Skeletal muscle satellite cell (primary cell): ENCODE results near the gene BEGAIN.
"Not testable (repeated sequence)": the region's sequence is repeated elsewhere in the genome, so short reads cannot be mapped to it uniquely, and the experiment has no call there.

Source experiments
- H3K27me3 ChIP-seq: 2 replicates; pipeline ENCODE4 v1.7.0; 2013; ENCODE audit warnings: low read length; ENCODE audit not compliant: control insufficient read depth, insufficient read depth
- H3K36me3 ChIP-seq: 2 replicates; pipeline ENCODE4 v1.7.0; 2013; ENCODE audit warnings: mild to moderate bottlenecking, control low read depth, low read length; ENCODE audit not compliant: insufficient read depth
- H3K4me1 ChIP-seq: 2 replicates; pipeline ENCODE4 v1.7.0; 2013; ENCODE audit warnings: low read length; ENCODE audit not compliant: control insufficient read depth, insufficient read depth
- H3K4me2 ChIP-seq: 2 replicates; pipeline ENCODE4 v1.7.0; 2013; ENCODE audit warnings: mild to moderate bottlenecking, low read length
- H3K4me3 ChIP-seq: 2 replicates; pipeline ENCODE4 v1.7.0; 2013; ENCODE audit warnings: low read length
- H3K9ac ChIP-seq: 2 replicates; pipeline ENCODE4 v1.7.0; 2013; ENCODE audit warnings: mild to moderate bottlenecking, low read depth, low read length, moderate library complexity
- H3K9me3 ChIP-seq: replicated peaks from 2 replicates; pipeline ENCODE4 v1.7.0; 2013; ENCODE audit warnings: mild to moderate bottlenecking, control low read depth, low read length

Gene BEGAIN

GRCh38 chr14:100524233-100524932, 62.8 kb downstream of the BEGAIN start:
- peaks cover 16% of the 10 kb centered on the region for H3K36me3 ChIP-seq
- H3K4me1 ChIP-seq: no peaks in the 10 kb centered on the region
- no peak overlapping the region for H3K4me2 ChIP-seq
- H3K27me3 ChIP-seq: no peaks in the 10 kb centered on the region
- H3K9me3 ChIP-seq: no peaks in the 10 kb centered on the region
- no peak overlapping the region for H3K9ac ChIP-seq
- no peak overlapping the region for H3K4me3 ChIP-seq

- peaks cover 16% of the 10 kb centered on the region for H3K36me3 ChIP-seq
Observed at GRCh38 chr14:100523843-100524169, 63.4 kb downstream of the BEGAIN start.

GRCh38 chr14:100523131-100523842, 63.9 kb downstream of the BEGAIN start:
- Histone ChIP-seq H3K9me3 (no peaks in the 10 kb centered on the region), H3K4me3 (no peak overlapping the region), H3K36me3 (peaks cover 16% of the 10 kb centered on the region), H3K4me1 (no peaks in the 10 kb centered on the region), H3K9ac (no peak overlapping the region), H3K4me2 (no peak overlapping the region), H3K27me3 (no peaks in the 10 kb centered on the region)

More at GRCh38 chr14:100523843-100524169, 63.4 kb downstream of the BEGAIN start:
- Histone ChIP-seq H3K4me3 (no peak overlapping the region), H3K27me3 (no peaks in the 10 kb centered on the region), H3K4me2 (no peak overlapping the region), H3K9me3 (no peaks in the 10 kb centered on the region), H3K4me1 (no peaks in the 10 kb centered on the region), H3K9ac (no peak overlapping the region)

- Histone ChIP-seq H3K4me1 (no peaks in the 10 kb centered on the region), H3K36me3 (peaks cover 16% of the 10 kb centered on the region), H3K9me3 (no peaks in the 10 kb centered on the region), H3K27me3 (no peaks in the 10 kb centered on the region), H3K9ac (no peak overlapping the region), H3K4me3 (no peak overlapping the region), H3K4me2 (no peak overlapping the region)
Observed at GRCh38 chr14:100522616-100523099, 64.6 kb downstream of the BEGAIN start.

- not testable (repeated sequence) for H3K27me3 ChIP-seq, H3K4me3 ChIP-seq, H3K4me2 ChIP-seq, H3K36me3 ChIP-seq, H3K9me3 ChIP-seq, H3K4me1 ChIP-seq, H3K9ac ChIP-seq
Observed at GRCh38 chr14:100506053-100506452, 81.2 kb downstream of the BEGAIN start.

GRCh38 chr14:100504372-100505078, 82.7 kb downstream of the BEGAIN start:
- Histone ChIP-seq H3K9ac (no peak overlapping the region), H3K36me3 (no peaks in the 10 kb centered on the region), H3K9me3 (no peaks in the 10 kb centered on the region), H3K27me3 (no peaks in the 10 kb centered on the region), H3K4me2 (no peak overlapping the region), H3K4me3 (no peak overlapping the region), H3K4me1 (no peaks in the 10 kb centered on the region)

GRCh38 chr14:100503251-100503650, 84.0 kb downstream of the BEGAIN start:
- H3K36me3 ChIP-seq: no peaks in the 10 kb centered on the region
- H3K9ac ChIP-seq: no peak overlapping the region
- no peaks in the 10 kb centered on the region for H3K9me3 ChIP-seq
- no peak overlapping the region for H3K4me3 ChIP-seq
- H3K4me2 ChIP-seq: no peak overlapping the region
- H3K27me3 ChIP-seq: no peaks in the 10 kb centered on the region
- no peaks in the 10 kb centered on the region for H3K4me1 ChIP-seq

- Histone ChIP-seq H3K36me3 (no peaks in the 10 kb centered on the region), H3K4me2 (no peak overlapping the region), H3K9me3 (no peaks in the 10 kb centered on the region), H3K27me3 (no peaks in the 10 kb centered on the region), H3K9ac (no peak overlapping the region), H3K4me3 (no peak overlapping the region), H3K4me1 (no peaks in the 10 kb centered on the region)
Observed at GRCh38 chr14:100502622-100503220, 84.5 kb downstream of the BEGAIN start.

GRCh38 chr14:100500128-100500527, 87.1 kb downstream of the BEGAIN start:
- no peaks in the 10 kb centered on the region for H3K36me3 ChIP-seq
- no peak overlapping the region for H3K9ac ChIP-seq
- no peaks in the 10 kb centered on the region for H3K4me1 ChIP-seq
- H3K27me3 ChIP-seq: no peaks in the 10 kb centered on the region
- H3K4me2 ChIP-seq: no peak overlapping the region
- H3K9me3 ChIP-seq: no peaks in the 10 kb centered on the region
- no peak overlapping the region for H3K4me3 ChIP-seq

- no peaks in the 10 kb centered on the region for H3K9me3 ChIP-seq
- no peaks in the 10 kb centered on the region for H3K4me1 ChIP-seq
- no peak overlapping the region for H3K4me3 ChIP-seq
- H3K4me2 ChIP-seq: no peak overlapping the region
- no peaks in the 10 kb centered on the region for H3K27me3 ChIP-seq
- no peaks in the 10 kb centered on the region for H3K36me3 ChIP-seq
- H3K9ac ChIP-seq: no peak overlapping the region
Observed at GRCh38 chr14:100498068-100498467, 89.1 kb downstream of the BEGAIN start.

GRCh38 chr14:100495917-100496316, 91.3 kb downstream of the BEGAIN start:
- H3K4me3 ChIP-seq: no peak overlapping the region
- no peaks in the 10 kb centered on the region for H3K36me3 ChIP-seq
- H3K4me2 ChIP-seq: no peak overlapping the region
- H3K27me3 ChIP-seq: no peaks in the 10 kb centered on the region
- H3K4me1 ChIP-seq: no peaks in the 10 kb centered on the region
- H3K9ac ChIP-seq: no peak overlapping the region
- H3K9me3 ChIP-seq: no peaks in the 10 kb centered on the region
